22Rv1 (cell line): ENCODE data around the gene APC2.

Source experiments
- H3K27ac ChIP-seq: fragments of 450-650 bp; 2 replicates; pipeline ENCODE4 v1.5.1; 2017
- CTCF ChIP-seq: fragments of 450-650 bp; IDR thresholded peaks from 2 replicates; pipeline ENCODE4 v1.5.1; 2017; ENCODE audit warnings: mild to moderate bottlenecking
- ZFX ChIP-seq: fragments of 450-650 bp; IDR thresholded peaks from 2 replicates; pipeline ENCODE4 v1.6.1; 2017; ENCODE audit warnings: antibody characterized with exemption, borderline replicate concordance

Gene APC2

DNA sequence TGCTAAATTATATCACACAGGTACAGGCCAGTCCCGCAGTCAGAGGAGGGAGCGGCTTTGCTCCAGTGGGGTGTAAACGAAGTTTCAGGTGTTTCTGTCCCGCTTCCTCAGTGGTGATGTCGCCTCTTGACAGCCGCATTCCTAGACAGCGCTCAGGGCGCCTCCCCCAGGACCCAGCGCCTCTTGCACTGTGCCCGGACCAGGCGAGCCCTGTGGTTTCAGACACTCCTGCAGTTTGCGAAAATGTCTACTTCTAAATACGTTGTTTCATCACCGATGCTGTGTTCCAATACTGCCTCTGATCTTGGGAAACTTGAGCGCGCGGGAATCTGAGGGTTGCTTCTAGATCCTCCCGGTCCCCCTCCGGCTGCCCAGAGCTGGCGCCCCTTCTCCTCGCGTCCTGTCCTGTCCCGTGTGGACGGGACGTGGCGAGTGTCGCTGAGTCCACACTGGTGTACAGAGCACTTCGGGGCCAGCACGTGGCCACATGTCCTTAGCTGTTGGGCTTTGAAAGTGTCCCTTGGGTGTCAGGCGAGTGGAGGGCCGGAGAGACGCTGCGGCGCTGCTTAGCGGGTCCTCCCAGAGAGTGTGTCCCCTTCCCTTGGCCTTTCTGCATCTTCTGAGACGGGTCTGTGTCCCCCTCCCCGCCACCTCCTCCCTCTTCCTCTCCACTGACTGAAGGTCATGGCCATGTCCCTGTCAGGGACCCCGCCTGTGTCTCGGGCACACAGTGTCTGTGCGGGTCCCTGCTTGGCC, 26.3 kb upstream of the APC2 start:
- TF ChIP-seq CTCF (no peak), ZFX (no peak)
- peak overlapping the region; percentile 47 for H3K27ac ChIP-seq

DNA sequence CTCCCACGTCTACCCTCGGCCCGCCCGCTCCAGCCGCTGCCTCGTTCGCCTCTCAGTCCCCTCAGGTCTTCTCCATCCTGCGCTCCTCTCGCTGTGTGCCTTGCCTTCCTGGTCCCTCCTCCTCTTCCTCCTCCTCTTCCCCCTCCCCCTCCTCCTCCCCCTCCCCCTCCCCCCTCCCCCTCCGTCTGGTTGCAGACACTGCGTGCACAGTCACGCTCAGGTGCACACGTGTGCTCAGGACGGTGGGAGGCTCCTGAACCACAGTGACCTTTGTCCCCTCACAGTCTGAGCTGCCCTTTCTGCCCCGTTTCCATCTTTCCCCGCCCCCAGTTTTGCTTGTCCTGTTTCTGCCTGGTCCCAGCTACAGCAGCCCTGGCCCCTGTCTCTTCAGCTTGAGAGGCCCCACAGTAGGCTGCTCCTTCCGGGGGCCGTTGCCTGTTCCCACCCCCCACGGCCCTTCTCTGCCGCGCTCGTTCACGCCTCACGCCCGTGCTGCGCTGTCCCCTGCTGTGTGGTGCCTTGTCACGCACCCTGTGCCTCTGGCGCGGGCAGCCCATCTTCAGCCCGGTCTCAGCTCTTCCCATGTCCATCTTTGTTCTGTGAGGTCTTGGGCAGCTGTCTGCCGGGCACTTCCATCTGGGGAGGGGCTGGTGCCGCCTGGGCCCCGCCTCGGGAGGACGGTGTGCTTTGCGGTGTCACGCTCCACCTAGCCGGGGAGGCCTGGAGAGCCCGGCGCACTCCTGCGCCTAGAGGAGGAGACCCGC, 25.5 kb upstream of the APC2 start:
- no peak for TF ChIP-seq CTCF
- peak overlapping the region; percentile 59 for H3K27ac ChIP-seq

DNA sequence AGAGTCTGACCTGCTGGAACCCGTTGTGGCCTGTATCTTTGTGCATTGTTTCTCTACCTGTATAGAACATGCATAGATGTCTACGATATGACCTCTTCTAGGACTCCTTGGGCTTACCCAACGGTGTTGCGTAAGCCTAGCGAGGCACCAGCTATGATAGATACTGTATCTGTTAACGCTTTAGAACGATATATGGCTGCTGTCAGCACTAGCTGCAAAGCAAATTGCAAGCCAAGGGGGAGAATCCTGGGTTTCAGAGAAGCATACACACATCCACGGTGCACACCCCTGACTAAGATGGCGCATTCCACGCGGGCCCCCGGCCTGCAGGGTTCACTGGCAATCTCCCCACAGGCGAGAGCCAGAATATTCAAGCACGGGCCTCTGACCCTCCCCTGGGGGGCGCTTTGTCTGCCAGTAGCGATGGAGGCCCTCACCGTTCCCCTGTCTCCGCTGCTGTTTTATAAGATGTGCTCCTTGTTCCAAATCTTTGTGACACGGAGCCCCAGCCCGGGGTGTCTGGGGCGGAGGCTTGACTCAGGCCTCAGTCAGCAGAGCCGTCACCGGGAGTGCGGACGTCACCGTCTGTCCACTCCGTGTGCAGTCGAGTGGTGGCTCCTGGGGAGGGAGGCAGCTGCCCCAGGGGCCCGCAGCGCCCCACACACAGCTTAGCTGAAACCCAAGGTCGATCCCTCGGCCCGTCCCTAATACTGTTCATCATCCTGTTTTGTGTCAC, 24.7 kb upstream of the APC2 start:
- TF ChIP-seq CTCF (no peak), ZFX (no peak)
- H3K27ac ChIP-seq: peak overlapping the region; percentile 59

DNA sequence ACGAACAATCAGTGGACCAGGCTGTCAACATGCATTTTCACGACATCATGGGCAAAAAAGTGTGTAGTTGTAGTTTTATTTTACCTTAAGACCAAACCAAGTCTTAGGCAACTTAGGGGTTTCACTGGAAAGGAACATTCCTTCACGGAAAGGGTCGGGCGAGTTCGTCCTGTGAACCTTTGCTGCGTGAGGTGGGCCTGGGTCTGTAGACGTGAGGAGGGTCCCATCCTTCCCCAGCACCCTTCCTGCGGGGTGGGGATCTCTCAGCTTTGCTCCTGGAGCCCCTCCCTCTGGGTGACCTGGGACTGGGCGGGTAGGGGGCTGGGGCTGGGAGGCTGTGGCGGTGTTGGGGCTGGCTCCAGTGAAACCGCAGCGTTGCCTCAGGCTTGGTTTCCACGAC, 24.0 kb upstream of the APC2 start:
- H3K27ac ChIP-seq: peak overlapping the region; percentile 12; the same call in 1 of the 2 replicates
- no peak for TF ChIP-seq ZFX
- no peak for TF ChIP-seq CTCF

DNA sequence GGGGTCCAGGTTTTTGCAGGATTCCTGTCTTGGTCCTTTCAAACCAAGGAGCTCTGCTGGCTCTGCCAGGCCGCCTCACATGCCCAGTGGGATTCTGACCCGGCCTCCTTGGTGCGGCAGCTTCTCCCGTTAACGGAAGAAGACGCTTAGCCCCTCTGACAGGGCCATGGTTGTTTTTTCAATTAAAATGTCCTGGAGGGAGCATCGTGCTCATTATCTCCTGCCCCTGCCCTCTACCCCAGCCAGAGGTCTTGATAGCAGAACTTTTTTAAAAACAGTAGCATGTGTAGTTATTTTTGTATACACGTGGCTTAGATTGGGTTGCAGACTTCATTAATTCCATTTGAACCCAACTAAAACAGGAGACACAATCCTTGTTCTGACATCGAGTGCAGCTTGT, 23.2 kb upstream of the APC2 start:
- no peak for TF ChIP-seq ZFX
- no peak for TF ChIP-seq CTCF
- H3K27ac ChIP-seq: 0 out of 2 replicates have a peak overlapping the region, but pooled peaks have one; percentile 12

GRCh38 chr19:1427221-1427920, 22.6 kb upstream of the APC2 start:
- TF ChIP-seq ZFX: no peak
- TF ChIP-seq CTCF: no peak
- H3K27ac ChIP-seq: no peak overlapping the region
